Thoracic aorta (tissue), 2 donors: Measurements from ENCODE around the gene MYH2. TPM values are rescaled to one million over a fixed set of nuclear protein-coding genes. Genes with fewer than 3 reads are reported as not detected.

Experiments
- ATAC-seq: fragments of 150-250 bp; one replicate; pipeline ENCODE4 v1.8.0; 2017; ENCODE audit warnings: low read depth; ENCODE audit not compliant: insufficient number of reproducible peaks, low FRiP score
- DNase-seq: peaks from one replicate; pipeline ENCODE4 v3.0.0-alpha.2; 2020; ENCODE audit warnings: low spot score
- H3K27ac ChIP-seq, 2 donors: fragments of 200-600 bp; sonication (generic); 1 replicate in 1 of 2; 2 replicates in 1 of 2; pipeline ENCODE4 v1.5.1; 2016; ENCODE audit warnings: mild to moderate bottlenecking in 2 of 2, moderate library complexity in 2 of 2
- H3K27me3 ChIP-seq: fragments of 200-600 bp; sonication (generic); replicated peaks from 2 replicates; pipeline ENCODE4 v1.6.0; 2016; ENCODE audit warnings: mild to moderate bottlenecking; ENCODE audit not compliant: insufficient read depth
- H3K36me3 ChIP-seq: fragments of 200-600 bp; sonication (generic); one replicate; pipeline ENCODE4 v1.5.1; 2016
- H3K4me1 ChIP-seq, 2 donors: fragments of 200-600 bp; sonication (generic); 1 replicate in 1 of 2; 2 replicates in 1 of 2; pipeline versions ENCODE4 v1.5.1 to v1.6.0; 2016; ENCODE audit warnings: low read depth in 2 of 2, mild to moderate bottlenecking in 1 of 2; ENCODE audit not compliant: control insufficient read depth in 1 of 2
- H3K4me3 ChIP-seq: fragments of 200-600 bp; sonication (generic); 2 replicates; pipeline ENCODE4 v1.5.1; 2016; ENCODE audit warnings: mild to moderate bottlenecking
- H3K9me3 ChIP-seq: fragments of 200-600 bp; sonication (generic); 2 replicates; pipeline ENCODE4 v1.5.1; 2016
- CTCF ChIP-seq: fragments of 200-600 bp; sonication (generic); IDR thresholded peaks from one replicate; pipeline ENCODE4 v1.5.1; 2019; ENCODE audit warnings: antibody characterized with exemption
- total RNA-seq, 2 donors: library from RNA; depleted of rRNA; stranded (reverse); fragments of >200 nt; gene quantifications; one replicate each; pipeline versions ENCODE4 v1.1.0 to v1.2.3, GENCODE V29; 2016

MYH2 gene
- 10 to 100 TPM in 1 of 2 donors, under 1 TPM in 1; 0.28 to 11.9 TPM for total RNA-seq

- no peaks in the 10 kb centered on the region for H3K9me3 ChIP-seq
- no peaks in the 10 kb centered on the region for H3K4me1 ChIP-seq
- ATAC-seq (no peak), DNase-seq (no peak)
- no peaks in the 10 kb centered on the region for H3K36me3 ChIP-seq
- H3K4me3 ChIP-seq, result no peak within 1 kb of the TSS
- H3K27me3 ChIP-seq, result no peaks in the 10 kb centered on the region
- H3K27ac ChIP-seq, result no peak within 1 kb of the TSS
- no peak for TF ChIP-seq CTCF
These were observed at the start of gene MYH2 for GRCh38 chr17:10549096-10549842. MYH2 (minus strand) TSS chr17:10549658; CDS start chr17:10547920, 1,738 bp downstream.

GRCh38 chr17:10598621-10599020 lies 49.2 kb upstream of the MYH2 start:
- no peaks in the 10 kb centered on the region for H3K36me3 ChIP-seq
- H3K27ac ChIP-seq, result no peak overlapping the region
- no peak for TF ChIP-seq CTCF
- ATAC-seq, result no peak
- DNase-seq, result no peak
- H3K4me3 ChIP-seq, result no peak overlapping the region
- no peaks in the 10 kb centered on the region for H3K27me3 ChIP-seq
- H3K4me1 ChIP-seq, result no peaks in the 10 kb centered on the region
- H3K9me3 ChIP-seq, result no peaks in the 10 kb centered on the region

GRCh38 chr17:10589553-10590145 lies 40.2 kb upstream of the MYH2 start:
- no peaks in the 10 kb centered on the region for H3K9me3 ChIP-seq
- DNase-seq, result no peak
- H3K27me3 ChIP-seq, result no peaks in the 10 kb centered on the region
- H3K4me3 ChIP-seq, result no peak overlapping the region
- no peak overlapping the region for H3K27ac ChIP-seq
- no peaks in the 10 kb centered on the region for H3K36me3 ChIP-seq
- no peak for TF ChIP-seq CTCF
- ATAC-seq, result no peak
- H3K4me1 ChIP-seq, result no peaks in the 10 kb centered on the region

GRCh38 chr17:10585529-10585928 lies 36.1 kb upstream of the MYH2 start:
- Histone ChIP-seq H3K4me1 (no peaks in the 10 kb centered on the region), H3K27ac (no peak overlapping the region), H3K9me3 (no peaks in the 10 kb centered on the region), H3K27me3 (no peaks in the 10 kb centered on the region), H3K36me3 (no peaks in the 10 kb centered on the region), H3K4me3 (no peak overlapping the region)
- no peak for TF ChIP-seq CTCF
- DNase-seq (no peak), ATAC-seq (no peak)

GRCh38 chr17:10583834-10584233 lies 34.4 kb upstream of the MYH2 start:
- TF ChIP-seq CTCF, result no peak
- Histone ChIP-seq H3K36me3 (no peaks in the 10 kb centered on the region), H3K9me3 (no peaks in the 10 kb centered on the region), H3K27ac (no peak overlapping the region), H3K4me3 (no peak overlapping the region), H3K4me1 (no peaks in the 10 kb centered on the region), H3K27me3 (no peaks in the 10 kb centered on the region)
- ATAC-seq (no peak), DNase-seq (no peak)
